HG03025 (cell line): Measurements from ENCODE around the gene CACNA2D3.

Experiments used
- ATAC-seq: cut with Tn5 transposase; IDR thresholded peaks from one replicate; pipeline ENCODE4 v1.9.1; 2021; ENCODE audit warnings: mild to moderate bottlenecking, moderate library complexity; ENCODE audit not compliant: unreplicated experiment, low FRiP score

Gene CACNA2D3

GRCh38 chr3:54888162-54888561 is 765.8 kb downstream of the CACNA2D3 start:
- ATAC-seq = no peak

- no peak for ATAC-seq
Measured at GRCh38 chr3:54888873-54889272, 766.5 kb downstream of the CACNA2D3 start.

GRCh38 chr3:54889731-54890130 is 767.4 kb downstream of the CACNA2D3 start:
- ATAC-seq = no peak

- ATAC-seq = no peak
Measured at GRCh38 chr3:54891540-54891897, 769.2 kb downstream of the CACNA2D3 start.

GRCh38 chr3:54892168-54892567 is 769.8 kb downstream of the CACNA2D3 start:
- no peak for ATAC-seq

- no peak for ATAC-seq
Measured at GRCh38 chr3:54895613-54896012, 773.3 kb downstream of the CACNA2D3 start.

- no peak for ATAC-seq
Measured at GRCh38 chr3:54897028-54897711, 774.8 kb downstream of the CACNA2D3 start.

GRCh38 chr3:54899273-54899672 is 776.9 kb downstream of the CACNA2D3 start:
- no peak for ATAC-seq

GRCh38 chr3:54900838-54901591 is 778.7 kb downstream of the CACNA2D3 start:
- ATAC-seq = no peak

GRCh38 chr3:54901906-54902685 is 779.7 kb downstream of the CACNA2D3 start:
- no peak for ATAC-seq

- ATAC-seq = no peak
Measured at GRCh38 chr3:54905261-54905888, 783.0 kb downstream of the CACNA2D3 start.

- ATAC-seq = no peak
Measured at GRCh38 chr3:54905920-54906319, 783.6 kb downstream of the CACNA2D3 start.

GRCh38 chr3:54906763-54907162 is 784.4 kb downstream of the CACNA2D3 start:
- no peak for ATAC-seq

- no peak for ATAC-seq
Measured at GRCh38 chr3:54909191-54909590, 786.8 kb downstream of the CACNA2D3 start.

- ATAC-seq = no peak
Measured at GRCh38 chr3:54914180-54914579, 791.8 kb downstream of the CACNA2D3 start.

GRCh38 chr3:54915181-54915580 is 792.8 kb downstream of the CACNA2D3 start:
- no peak for ATAC-seq

- no peak for ATAC-seq
Measured at GRCh38 chr3:54915976-54916375, 793.6 kb downstream of the CACNA2D3 start.

- no peak for ATAC-seq
Measured at GRCh38 chr3:54916732-54917131, 794.4 kb downstream of the CACNA2D3 start.

GRCh38 chr3:54917174-54917573 is 794.8 kb downstream of the CACNA2D3 start:
- ATAC-seq = no peak

GRCh38 chr3:54917862-54918261 is 795.5 kb downstream of the CACNA2D3 start:
- ATAC-seq = no peak

- no peak for ATAC-seq
Measured at GRCh38 chr3:54918516-54918915, 796.2 kb downstream of the CACNA2D3 start.
